ENCODE data around the gene TAPBP. TPM values are rescaled to one million over a fixed set of nuclear protein-coding genes. Genes with fewer than 3 reads are reported as not detected.

TAPBP gene
- total and polyA plus RNA-seq, 9 of the 15 experiments (the other 6 are each of a cell fraction or from before 2014, with no cell fraction given): 5.6 to 74.0 (median 22.3) TPM

DNA sequence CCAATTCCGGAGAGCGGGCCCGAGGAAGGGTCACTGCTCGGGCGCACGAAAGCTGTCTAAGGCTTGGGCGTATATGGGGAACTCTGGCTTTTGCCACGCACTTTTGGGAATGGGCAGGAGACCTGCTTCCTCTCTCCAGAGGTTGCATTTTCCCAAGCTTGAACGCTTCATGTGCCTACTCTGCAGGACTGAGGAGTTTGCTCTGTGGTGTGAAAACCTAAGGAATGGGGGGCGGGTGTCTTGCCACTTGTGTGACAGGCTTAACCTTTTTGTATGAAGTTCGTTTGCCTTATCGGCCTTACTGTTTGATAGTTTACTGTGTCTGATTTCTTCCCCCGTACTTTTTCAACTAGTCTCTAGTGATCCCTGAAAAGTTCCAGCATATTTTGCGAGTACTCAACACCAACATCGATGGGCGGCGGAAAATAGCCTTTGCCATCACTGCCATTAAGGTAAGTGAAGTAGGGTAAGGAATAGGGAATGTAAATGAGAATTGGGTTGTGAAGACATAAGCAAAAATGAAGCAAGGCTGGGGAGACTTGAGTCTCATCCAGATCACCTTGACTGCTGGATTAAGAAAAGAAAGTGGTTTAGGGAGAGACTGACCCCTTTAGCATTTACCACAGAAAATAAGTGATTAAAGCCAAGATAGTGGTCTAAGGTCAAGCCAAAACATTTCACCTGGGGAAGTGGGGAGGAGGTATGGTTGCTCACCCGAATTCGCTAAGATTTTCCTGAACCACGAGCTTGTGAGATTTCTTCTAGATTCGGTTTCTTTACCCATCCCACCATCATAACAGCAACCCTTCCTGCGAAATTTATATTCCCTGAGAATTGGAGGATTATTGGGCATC, 41.4 kb downstream of the TAPBP start (continued):
- TF ChIP-seq RFX1 (IDR thresholded peaks at IDR 0.05) (no peak), FUS (optimal IDR thresholded peaks at IDR 0.05; ENCODE audit: low read depth, low read length) (peak; percentile 40), TAF7 (tag; IDR thresholded peaks at IDR 0.05) (no peak), ZFPM2 (CRISPR knock-in tag; IDR thresholded peaks at IDR 0.05) (no peak), TCF3 (CRISPR knock-in tag; IDR thresholded peaks at IDR 0.05) (no peak), SAP30 (IDR thresholded peaks at IDR 0.05; ENCODE audit: borderline replicate concordance, insufficient read depth, low read depth, low read length, poor library complexity, severe bottlenecking) (peak; percentile 88), RFX7 (CRISPR knock-in tag; IDR thresholded peaks at IDR 0.05) (0 out of 2 replicates have a peak, but pooled peaks have one; percentile 15)
- TF ChIP-seq, protein P1, sequence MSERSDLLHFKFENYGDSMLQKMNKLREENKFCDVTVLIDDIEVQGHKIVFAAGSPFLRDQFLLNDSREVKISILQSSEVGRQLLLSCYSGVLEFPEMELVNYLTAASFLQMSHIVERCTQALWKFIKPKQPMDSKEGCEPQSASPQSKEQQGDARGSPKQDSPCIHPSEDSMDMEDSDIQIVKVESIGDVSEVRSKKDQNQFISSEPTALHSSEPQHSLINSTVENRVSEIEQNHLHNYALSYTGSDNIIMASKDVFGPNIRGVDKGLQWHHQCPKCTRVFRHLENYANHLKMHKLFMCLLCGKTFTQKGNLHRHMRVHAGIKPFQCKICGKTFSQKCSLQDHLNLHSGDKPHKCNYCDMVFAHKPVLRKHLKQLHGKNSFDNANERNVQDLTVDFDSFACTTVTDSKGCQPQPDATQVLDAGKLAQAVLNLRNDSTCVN (CRISPR knock-in tag; IDR thresholded peaks at IDR 0.05): no peak
- TF ChIP-seq, protein P2, sequence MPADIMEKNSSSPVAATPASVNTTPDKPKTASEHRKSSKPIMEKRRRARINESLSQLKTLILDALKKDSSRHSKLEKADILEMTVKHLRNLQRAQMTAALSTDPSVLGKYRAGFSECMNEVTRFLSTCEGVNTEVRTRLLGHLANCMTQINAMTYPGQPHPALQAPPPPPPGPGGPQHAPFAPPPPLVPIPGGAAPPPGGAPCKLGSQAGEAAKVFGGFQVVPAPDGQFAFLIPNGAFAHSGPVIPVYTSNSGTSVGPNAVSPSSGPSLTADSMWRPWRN (IDR thresholded peaks at IDR 0.05; ENCODE audit: low read depth): no peak

Data from K562 (cell line).